HG03565 (cell line): ENCODE data around the gene DHX58.

Experiments
- ATAC-seq: cut with Tn5 transposase; IDR thresholded peaks from one replicate; pipeline ENCODE4 v1.9.1; 2021; ENCODE audit warnings: mild to moderate bottlenecking, moderate library complexity; ENCODE audit not compliant: unreplicated experiment

The DHX58 gene

DNA sequence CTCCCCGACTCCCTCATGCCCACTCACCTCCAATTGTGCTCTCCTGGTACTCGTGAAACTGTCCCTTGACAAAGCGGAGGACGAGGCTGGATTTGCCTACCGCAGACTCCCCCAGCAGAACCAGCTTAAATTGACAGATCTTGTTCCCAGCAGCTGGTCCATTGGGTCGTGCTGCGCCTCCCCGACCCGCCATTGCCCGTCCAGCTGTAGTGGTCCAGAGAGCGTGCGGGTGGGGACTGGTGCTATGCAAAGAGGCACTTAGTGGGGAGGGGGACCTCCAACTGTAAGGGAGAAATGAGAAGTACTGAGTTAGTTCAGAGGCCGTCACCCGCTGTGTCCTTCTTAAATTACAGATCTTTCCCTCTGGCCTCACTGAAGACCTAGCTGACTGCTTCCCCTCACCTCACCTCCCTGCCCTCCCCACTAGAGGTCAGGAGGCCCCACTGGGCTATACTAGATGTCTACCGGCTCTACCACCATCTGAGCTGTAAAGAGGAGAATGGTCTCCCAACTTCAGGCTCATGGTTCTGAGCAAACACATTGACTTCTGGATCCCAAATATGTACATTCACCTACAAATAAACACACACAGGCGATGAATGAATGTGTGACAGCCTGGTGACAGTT lies 17.9 kb upstream of the DHX58 start:
- ATAC-seq: no peak

DNA sequence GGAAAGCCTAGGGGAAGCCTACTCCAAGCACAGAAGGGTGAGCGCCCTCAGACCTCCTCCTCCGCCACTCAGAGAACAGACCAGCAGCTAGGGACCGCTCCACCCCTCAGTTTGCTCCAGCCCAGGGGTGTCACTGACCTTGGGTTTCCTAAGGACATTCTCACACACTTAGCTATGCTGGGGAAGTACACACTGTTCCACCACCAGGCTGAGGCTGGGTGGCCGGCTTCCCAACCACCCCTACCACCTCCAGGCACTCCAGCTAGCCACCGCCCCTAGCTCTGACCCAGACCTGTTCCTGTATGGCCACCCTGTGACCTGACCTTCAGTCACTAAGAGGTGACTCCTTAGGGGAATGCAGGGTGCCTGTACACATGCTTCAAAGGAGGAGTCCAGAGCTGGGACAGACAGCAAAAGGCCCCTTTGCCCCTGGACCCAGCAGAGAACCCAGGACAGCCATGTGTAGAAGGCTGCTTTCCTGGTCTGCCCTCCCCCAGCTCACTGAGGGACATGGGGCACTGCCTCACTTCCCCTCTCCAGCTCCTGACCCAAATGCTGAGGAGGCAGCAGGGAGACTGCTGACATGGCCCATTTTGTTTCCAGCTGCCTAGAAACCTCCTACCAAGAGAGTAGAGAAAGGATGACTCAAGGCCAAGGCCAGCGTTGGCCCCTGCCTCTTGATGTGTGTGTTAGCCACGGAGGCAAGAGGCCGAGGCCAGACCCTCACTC lies 16.8 kb upstream of the DHX58 start:
- ATAC-seq: no peak

DNA sequence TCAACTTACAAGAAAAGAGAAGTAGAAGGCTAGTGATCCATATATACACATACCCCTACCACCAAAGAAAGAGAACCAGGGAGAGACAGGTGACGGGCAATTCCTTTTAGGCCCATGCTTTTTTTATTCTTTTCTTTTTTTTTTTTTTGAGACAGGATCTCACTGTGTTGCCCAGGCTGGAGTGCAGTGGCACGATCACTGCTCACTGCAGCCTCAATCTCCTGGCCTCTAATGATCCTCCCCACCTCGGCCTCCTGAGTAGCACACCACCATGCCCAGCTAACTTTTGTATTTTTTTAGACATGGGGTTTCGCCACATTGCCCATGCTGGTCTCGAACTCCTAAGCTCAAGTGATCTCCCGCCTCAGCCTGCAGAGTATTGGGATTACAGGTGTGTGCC lies 14.9 kb upstream of the DHX58 start:
- no peak for ATAC-seq

GRCh38 chr17:42126836-42127235 lies 14.3 kb upstream of the DHX58 start:
- no peak for ATAC-seq

GRCh38 chr17:42125565-42125964 lies 13.1 kb upstream of the DHX58 start:
- ATAC-seq: no peak

DNA sequence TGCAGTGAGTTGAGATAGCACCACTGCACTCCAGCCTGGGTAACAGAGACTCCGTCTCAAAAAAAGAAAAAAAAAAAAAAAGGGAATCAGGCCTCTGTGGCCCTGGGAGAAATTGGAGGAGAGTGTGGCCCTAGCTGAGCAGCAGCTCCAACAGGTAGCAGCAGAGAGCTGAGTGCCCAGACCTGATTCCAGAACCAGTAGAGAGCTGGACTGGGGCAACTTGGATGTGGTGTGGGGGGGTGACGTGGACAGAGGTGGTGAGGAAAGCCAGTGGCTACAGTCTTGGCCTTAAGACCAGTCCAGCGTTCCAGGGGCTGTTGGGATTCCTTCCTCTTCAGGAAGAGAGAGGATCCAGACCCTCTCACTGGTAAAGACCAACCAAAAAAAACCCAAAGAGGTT lies 11.7 kb upstream of the DHX58 start:
- ATAC-seq: no peak

DNA sequence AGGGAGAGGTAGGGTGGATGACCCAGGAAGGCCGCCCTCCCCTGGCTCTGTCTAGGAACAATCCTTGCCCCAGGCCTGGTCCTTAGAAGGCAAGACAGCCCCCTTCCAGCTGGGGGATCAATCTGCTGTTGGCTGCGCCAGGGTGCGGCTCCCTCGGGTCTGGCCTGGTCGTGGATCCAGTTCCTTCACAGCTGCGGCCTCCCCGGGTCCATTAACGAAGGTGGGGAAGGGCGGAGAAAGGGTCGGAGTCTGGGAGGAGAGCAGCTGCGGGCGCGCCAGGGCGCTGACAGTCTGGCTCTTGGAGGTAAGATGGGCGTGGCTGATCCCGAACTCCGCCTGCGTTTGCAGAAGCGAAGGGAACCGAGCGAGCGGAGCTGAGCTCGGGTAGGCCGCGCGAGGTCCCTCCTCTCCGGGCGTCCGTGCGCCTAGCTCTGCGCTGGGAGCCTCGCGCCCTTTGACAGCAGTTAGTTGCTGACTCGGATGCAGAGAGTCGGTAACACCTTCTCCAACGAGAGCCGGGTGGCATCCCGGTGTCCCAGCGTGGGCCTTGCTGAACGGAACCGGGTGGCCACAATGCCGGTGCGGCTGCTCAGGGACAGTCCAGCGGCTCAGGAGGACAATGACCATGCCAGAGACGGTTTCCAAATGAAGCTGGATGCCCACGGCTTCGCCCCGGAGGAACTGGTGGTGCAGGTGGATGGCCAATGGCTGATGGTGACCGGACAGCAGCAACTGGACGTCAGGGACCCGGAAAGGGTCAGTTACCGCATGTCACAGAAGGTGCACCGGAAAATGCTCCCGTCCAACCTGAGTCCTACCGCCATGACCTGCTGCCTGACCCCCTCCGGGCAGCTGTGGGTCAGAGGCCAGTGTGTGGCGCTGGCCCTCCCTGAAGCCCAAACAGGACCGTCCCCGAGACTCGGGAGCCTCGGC lies 10.1 kb upstream of the DHX58 start, which contains the start of gene HSPB9:
Gene HSPB9, plus strand, starts transcription at position 434 of the 933 bp plus-strand sequence. Its CDS starts 47 bp downstream, at position 481.
- ATAC-seq: no peak

DNA sequence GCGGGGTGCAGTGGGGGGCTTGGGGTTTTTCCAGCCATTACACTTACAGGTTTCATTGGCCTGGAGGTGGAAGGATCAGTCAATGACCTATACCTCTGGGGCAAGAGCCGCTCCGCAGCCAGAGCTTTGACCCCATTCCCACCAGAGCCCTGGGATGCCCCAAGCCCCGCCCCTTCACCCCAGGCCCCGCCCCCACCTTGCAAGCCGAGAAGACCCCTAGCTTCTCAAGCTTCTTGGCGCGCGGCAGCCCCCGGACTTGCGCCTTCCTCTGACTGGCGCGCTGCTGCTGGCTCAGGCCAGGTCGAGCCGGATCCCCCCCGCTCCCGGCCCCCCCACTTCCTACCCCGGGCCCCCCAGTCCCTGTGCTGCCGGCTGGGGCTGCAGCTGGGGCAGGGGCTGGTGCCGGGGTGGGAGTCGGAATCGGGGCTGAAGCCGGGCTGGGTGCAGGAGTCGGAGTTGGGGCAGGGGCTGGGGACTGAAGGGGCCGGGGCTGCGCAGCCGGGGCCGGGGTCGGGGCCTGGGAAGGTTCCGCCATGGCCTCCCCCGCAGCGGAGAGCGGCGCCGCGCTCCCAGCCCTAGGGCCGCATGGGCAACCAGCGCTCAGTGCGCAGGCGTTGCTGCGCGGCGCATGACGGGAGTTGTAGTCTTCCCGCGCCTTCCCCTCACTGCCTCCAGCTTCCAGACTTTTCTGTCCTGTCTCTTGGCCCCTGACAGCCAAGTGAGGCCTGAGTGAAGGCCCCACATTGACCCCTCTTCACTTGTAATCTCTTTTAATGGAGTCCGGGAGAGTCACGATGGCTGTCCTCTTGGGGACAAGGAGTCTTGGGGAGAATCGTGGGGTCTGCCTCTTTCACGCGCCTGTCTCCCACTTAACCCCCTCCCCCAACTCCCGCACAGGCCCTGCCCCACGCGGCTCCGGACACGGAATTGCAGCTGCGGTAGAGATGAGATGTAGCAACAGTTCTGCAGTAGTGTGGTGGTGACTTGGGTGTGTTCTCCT lies 8.6 kb upstream of the DHX58 start, which contains the start of gene KAT2A:
Gene KAT2A, minus strand, starts transcription at position 598 of the 1,000 bp plus-strand sequence. Its CDS starts 63 bp downstream, at position 535.
- ATAC-seq: peak; percentile 53

GRCh38 chr17:42120161-42120769 lies 7.8 kb upstream of the DHX58 start:
- no peak for ATAC-seq

DNA sequence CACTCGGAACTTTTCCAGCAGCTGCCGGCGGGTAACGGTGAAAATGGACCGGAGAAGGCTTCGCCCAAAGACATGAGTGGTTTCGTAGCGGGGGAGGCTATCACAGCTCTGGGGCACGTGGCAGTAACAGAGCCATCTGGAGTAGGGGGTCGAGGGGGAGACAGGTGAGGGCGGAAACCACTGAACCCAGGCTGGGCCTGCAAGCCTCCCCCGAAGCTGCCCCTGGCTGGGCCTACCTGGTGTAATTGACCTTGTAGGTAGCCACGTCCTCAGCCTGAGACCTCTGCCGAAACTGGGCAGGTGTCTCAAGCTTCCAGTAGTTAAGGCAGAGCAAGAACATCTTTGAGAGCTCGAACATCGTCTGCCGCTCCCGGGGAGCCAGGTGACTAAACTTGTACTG lies 6.8 kb upstream of the DHX58 start:
- no peak for ATAC-seq

GRCh38 chr17:42118545-42118944 lies 6.0 kb upstream of the DHX58 start:
- ATAC-seq: no peak

GRCh38 chr17:42118126-42118510 lies 5.6 kb upstream of the DHX58 start:
- ATAC-seq: no peak

DNA sequence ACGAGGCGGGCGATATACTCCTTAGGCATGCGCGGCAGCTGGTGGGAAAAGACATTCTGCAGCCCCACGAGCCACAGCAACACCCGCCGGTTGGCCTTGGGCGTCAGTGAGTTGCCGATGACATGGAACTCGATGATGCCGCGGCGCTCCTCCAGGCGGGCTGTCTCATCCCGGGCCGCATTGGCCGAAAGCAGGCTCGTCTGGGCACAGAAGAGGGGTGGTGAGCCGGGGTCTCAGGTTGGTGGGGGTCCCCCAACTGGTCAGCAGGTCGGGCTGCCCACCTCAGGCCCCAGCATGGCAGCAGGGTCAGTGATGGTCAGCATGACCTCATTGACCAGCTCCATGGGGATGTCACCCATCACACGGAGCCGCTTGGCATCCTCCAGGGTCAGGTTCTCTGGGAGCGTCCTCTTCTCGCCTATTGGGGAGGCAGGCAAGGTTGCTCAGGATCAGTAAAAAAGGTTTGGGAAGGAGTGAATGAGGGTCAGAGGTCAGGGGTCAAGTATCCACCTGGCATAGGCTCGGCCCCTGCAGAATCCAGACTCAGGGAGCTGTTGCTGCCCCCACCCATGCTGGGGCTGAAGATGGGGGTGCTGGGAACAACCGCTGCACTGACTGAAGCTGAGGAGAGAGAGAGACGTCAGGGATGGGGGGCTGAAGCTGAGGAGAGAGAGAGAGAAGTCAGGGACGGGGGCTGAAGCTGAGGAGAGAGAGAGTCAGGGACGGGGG lies 5.0 kb upstream of the DHX58 start:
- ATAC-seq: no peak

DNA sequence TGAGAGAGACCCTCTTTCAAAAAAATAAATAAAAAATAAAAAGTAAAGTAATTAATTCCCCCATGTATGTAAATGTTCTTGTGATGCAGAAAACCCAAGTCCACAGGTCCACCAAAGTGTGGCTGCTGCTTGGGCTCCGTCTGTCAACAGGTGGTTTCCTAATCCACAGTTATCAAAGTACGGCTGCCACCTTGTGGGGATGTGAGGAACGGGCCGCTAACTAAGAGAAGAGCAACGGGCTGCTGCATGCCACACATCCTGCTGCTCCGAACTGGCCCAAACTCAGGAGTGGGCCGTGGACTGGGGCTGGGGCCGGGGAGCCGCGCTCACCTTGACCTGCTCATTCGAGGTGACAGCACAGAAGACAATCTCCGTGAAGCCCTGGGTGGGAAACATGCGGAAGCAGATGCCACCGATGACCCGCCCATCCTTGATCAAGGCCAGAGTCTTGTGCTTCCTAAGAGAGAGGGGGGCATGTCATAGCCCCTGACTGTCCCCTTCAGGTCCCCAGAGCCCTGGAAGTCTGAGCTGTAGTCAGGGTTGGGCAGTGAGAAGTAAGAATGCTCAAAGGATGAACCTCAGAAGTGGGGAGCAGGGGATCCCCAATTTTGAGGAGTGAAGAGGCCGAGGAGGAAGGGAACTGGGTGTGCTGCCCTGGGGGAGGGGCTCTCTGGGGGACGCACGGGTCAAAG lies 4.3 kb upstream of the DHX58 start:
- ATAC-seq: no peak

GRCh38 chr17:42114118-42114517 lies 1.6 kb upstream of the DHX58 start:
- ATAC-seq: no peak

- ATAC-seq: no peak
Observed at GRCh38 chr17:42113293-42114069, 967 bp upstream of the DHX58 start.

DNA sequence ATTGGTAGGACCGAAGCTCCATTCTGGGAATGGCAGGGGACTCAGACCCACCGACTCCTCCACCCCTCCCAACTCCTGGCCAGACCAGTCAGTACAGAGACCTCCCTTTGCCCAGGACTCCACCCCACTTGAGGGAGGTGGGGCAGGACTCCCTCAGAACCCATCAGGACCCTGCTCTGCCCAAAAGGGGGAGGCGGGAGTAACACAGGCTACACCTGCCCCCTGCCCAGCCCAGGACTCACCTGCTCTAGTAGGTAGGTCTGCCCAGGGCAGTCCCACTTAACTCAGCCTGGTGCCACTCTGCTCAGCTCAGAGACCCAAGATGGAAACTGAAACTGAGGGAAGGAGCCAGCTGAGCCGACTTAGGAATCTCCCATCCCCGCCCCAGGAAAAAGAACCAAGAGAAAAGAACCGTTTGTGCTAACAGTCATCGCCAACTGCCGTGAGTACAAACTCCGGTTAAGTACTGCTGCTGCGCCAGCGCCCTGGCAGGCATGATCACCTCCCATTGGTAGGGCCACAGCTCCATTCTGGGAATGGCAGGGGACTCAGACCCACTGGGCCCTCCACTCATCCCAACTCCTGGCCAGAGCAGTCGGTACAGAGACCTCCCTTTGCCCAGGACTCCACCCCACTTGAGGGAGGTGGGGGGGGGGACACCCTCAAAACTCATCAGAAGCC lies 503 bp downstream of the DHX58 start:
- no peak for ATAC-seq
